Ramos (cell line): ENCODE data around the gene DNLZ.

Experiments used
- in situ Hi-C: fragments of 300-500 bp; cut with MboI; formaldehyde crosslinking; loops from one replicate; pipeline ENCODE4 v1.14.3; 2022; ENCODE audit warnings: low sequenced_read_pairs; ENCODE audit not compliant: unreplicated experiment

Gene DNLZ

DNA sequence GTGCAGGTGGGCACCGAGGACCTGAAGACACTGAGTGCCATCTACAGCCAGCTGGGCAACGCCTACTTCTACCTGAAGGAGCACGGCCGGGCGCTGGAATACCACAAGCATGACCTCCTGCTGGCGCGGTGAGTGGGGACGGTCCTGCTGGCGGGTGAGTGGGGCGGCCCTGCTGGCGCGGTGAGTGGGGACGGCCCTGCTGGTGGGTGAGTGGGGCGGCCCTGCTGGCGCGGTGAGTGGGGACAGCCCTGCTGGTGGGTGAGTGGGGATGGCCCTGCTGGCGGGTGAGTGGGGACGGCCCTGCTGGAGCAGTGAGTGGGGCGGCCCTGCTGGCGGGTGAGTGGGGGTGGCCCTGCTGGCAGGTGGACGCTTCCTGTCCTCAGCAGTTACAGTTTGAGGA is 29.0 kb downstream of the DNLZ start:
- in situ Hi-C loops, result no loop called here

DNA sequence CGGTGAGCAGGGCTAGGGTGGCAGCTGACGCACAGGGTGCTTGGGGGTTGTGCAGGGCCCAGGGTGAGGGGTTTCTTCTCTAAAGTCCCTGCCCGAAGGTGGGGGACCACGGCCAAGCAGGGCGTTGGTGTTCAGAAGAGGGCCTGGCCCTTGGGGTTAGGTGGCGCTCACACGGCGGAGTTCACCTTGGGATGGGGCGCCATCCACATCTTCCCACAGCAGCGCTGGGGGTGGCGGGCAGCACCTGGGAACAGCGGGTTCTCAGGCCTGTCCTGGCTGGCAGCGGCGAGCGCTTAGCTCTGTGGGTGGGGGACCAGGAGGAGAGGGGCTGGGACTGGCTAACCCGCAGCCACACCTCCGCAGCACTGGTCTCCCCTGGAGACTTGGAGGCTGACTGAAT is 30.1 kb downstream of the DNLZ start:
- in situ Hi-C loops, result no loop called here

DNA sequence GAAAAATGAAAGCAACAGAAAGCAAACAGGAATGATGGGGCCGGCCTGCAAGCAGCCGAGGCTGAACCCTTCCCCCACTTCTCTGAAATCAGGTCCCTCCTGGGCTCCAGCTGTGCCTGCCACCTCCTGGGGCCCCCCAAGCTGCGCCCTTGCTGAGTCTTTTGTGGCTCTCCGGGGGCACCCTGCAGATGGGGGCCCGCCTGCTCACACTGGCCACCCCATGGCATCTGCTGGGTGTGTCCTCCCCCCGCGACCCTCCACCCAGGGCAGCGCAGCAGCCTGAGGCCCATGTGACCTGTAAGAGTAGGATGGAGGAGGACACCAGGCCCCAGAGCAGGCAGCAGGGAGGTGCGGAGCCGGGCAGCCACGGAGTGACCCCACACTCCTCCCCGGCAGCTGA is 30.5 kb downstream of the DNLZ start:
- in situ Hi-C loops, result no loop called here

DNA sequence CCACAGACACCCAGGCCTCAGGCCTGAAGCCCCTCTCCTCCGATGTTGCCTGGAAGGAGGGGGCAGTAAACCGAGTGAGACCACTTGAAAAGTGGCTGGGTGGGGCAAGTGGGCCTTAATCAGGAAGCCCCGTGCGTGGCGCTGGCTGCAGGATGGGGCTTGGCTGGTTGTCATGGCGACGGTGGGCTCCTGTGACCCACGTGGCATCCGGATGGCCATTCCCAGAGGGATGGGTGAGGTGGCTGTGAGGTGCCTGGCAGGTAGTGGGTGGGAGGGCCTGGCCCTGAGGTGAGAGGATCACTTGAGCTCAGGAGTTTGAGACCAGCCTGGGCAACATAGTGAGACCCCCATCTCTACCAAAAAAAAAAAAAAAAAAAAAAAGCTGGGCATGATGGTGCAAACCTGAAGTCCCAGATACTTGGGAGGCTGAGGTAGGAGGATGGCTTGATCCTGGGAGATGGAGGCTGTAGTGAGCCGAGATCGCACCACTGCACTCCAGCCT is 31.0 kb downstream of the DNLZ start:
- in situ Hi-C loops, result no loop called here

DNA sequence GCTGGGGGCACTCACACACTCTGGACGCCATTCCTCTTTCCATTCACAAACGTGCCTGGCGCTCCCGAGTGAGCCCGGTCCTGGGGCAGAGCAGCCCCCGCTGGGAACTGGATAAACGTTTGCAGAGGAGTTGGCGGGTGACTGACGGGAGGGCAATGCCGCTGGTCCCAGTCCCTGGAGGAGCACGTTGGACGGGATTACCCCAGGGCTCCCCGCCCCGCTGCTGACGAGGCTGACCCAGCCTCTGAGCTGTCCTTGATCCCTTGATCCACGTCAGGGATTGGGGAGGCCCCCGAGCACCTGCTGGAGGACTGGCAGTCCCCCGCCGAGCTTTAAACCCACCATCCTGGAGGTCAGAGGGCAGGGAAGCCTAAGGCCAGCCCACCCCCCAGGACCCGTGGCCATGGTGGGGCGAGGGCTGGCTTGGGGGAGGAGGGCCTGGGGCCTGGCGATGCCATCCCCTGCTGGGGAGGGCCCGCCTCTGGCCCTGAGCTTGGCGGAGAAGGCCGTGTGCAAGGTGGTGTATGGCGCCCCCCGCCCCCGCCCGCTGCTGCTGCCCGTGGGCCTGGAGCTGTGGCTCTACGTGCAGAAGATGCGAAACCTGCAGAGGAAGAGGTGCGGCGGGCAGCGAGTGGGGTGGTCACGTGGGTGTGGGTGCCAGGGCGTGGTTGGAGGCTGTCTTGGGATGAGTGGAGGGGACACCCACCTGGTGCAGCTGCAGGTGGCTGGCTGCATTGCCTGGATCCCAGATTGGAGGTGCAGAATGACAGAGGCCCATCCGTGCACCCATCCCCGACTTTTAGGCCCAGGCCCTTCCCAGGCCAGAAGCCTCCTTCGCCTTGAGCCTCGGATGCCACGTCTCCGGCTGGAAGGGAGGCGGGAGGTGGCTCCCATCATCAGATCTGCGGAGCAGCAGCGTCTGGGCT is 31.7 kb downstream of the DNLZ start:
- in situ Hi-C loops, result no loop called here

DNA sequence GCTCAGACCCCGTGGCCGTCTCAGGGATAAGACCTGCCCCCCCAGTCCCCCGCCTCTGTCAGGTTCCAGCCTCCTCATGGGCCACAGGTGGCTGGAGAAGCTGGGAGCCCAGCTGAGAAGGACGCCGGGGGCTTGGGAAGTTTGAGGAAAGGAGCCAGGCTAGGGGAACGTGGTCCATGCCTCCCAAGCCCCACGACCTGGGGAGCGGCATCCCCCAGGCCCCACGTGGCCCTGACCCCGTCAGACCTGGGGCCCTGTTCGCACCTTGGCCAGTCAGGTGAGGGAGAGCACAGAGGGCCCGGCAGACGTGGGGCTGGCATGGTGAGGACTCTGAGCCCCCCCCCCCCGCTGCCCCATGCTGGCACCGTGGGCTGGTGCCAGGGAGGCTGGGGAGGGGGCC is 32.5 kb downstream of the DNLZ start:
- in situ Hi-C loops, result no loop called here

DNA sequence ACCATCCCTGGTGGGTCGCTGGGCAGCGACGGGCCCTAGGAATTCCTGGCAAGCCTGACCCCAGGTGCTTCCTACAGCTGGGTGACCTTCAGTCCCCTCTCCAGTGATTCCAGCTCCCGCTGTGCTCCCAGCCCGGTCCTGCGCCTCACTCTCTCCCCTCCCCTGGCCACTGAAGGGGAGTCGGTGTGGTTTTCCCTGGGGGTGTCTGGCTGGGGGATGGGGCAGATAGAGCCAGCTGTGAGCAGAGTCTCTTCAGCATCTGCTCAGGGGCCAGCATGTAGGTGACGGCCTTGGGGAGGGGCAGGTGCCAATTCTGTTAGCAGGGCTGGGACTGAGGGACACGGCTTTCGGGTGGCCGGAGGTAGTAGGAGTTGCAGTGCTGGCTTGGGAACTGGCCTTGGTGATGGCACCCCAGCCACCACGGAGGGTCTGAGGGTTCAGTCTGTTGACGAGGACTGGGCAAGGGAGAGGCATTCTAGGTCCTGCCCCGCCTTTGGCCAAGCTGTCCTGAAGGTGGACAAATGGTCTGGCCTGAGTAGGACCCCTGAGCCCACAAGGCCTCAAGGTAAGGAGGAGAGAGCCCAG is 33.0 kb downstream of the DNLZ start:
- in situ Hi-C loops, result no loop called here

DNA sequence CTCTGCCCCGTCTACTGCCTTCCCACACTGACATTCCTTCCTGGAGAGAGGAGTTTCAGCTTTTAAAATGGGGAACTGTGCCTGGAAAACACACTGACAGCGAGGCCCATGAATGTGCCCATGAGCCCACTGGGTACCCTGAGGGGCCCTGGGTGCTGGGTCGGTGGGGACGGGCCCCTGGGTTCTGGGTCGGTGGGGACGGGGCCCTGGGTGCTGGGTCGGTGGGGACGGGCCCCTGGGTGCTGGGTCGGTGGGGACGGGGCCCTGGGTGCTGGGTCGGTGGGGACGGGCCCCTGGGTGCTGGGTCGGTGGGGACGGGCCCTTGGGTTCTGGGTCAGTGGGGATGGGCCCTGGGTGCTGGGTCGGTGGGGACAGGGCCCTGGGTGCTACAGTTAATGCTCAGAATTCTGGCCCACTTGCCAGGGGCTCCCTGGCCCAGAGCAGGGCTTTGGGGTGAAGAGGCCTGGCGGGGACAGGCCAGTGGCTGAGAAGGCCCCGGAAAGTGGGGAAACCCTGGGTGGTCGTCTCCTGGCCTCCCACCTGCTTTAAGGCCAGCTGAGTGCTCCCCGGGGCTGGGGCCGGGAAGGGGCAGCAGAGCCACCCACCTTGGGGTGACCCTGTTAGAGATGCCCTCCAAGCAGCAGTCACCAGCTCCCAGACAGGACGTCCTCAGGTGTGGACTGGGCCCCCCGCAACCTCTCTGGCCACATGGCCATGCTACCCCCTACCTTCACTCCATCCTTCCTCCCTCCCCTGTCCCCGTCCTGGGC is 33.7 kb downstream of the DNLZ start:
- in situ Hi-C loops, result no loop called here

DNA sequence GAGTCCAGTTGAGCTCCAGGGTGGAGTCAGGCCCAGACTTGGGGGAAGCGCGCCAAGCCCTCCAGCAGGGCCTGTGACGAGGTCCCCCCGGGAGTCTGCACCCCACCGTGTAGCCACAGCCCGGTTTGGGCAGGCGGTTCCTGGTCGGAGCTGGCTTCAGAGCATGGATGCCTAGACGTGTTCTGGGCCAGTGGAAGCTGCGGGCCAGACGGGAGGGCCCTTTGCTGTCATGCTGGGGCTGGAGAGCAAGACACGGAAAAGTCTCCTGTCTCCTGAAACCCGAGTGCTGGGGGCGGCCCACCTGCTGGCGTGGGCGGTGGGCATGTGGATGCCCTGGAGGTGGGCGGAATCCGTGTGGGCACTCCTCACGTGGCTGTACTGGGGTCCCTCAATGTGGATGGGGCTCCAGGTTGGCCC is 34.3 kb downstream of the DNLZ start:
- in situ Hi-C loops, result no loop called here

DNA sequence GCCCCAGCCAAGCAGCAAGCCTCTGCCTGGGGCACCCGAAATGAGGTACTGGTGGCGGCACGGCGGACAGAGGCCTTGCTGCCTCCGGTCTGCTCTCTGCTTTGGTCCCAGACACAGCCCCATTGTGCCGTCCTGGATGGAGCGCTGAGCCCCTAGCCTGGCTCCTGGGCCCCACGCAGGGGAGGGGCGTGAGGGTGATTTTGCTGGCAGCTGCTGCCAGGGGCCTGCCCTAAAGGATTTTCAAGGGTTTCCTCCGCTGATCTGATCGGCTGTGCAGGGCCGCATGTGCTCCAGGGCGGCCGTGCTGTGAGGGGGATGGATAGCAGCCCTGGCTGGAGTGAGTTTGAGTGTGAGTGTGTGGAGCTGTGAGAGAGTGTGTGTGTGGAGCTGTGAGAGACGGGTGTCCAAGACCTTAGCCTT is 34.9 kb downstream of the DNLZ start:
- in situ Hi-C loops, result no loop called here

DNA sequence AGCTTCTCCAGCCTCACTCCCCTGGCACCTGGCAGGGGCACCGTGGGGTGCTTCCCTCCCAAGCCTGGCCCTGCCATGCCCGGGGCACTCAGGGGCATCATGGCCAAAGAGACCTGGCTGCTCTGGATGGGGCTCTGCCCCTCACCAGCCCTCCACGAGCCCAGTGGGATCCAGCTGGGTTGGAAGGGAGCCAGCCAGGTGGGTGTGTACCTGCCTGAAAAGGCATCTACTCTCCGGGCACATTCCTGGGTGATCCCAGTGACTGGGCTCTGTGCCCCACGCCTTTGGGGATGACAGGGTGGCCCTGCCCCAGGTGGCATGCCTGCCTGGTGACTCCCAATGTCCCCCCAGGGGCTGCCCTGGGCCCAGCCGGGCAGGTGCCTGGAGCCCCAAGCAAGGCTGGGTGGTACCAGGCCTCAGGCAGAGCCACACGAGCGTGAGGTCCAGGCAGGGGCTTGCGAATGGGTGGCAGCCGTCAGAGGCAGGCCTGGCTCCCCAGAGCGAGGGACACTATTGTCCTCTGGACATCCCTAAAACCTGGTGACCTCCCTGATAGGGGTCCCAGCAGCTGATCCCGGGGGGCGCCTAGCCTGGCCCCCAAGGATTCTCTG is 35.4 kb downstream of the DNLZ start:
- in situ Hi-C loops, result no loop called here

DNA sequence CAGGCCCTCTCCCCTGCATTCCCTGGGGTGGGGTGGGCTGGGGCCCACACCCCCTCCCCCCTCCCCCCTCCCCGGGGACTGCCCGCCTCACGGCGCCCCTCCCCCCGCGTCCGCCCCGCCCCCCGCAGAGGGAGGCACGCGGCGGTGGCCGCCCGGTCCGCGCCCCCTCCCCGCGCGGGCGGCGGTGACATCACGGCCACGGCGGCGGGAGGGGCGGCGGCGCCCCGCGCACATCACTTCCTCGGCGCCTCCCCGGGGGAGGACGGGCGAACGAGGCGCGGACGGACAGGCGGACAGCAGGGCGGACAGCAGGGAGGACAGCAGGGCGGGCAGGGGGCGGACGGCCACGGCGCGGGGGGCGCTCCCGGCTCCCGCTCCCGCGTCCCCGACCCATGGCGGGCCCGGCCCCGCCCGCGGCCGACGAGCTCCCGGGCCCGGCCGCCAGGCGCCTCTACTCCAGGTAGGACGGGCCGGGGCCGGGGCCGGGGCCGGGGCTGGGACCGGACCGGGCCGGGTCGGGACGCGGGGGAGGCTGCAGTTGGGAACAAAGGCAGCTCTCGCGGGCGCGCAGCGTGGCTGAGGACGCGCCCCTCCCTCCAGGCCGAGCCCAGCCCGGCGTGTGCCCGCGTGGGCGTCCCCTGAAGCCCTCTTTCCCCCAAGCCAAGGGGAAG is 36.1 kb downstream of the DNLZ start, which contains the start of gene GPSM1:
Gene GPSM1 (plus strand): TSS at position 236 of the 671 bp plus-strand sequence. CDS start 157 bp downstream, at position 393.
- in situ Hi-C loops, result no loop called here

DNA sequence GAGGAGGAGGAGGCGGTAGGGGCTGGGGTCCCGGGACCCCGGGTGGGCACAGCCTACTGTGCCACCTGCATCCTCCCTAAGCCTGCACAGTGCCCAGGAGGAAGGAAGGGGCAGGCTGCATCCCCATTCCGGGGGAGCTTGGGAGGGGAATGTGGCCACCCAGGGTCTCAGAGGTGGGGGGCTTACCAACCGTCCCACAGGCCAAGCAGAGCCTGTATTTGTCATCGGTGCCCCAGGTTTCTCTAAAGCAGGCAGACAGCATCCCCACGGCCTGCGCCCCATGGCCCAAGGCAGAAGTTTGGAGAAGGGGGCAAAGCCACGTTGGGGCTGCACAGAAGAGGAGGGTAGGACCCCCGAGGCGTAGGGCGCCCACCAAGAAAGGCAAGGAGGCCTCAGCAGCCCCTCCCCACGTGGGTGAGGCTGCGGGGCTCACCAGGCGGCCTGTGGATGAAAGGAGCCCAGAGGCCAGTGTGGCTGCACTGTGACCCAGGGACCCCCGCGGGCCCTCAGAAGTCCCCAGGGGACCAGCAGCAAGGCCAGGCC is 36.7 kb downstream of the DNLZ start:
- in situ Hi-C loops, result no loop called here

DNA sequence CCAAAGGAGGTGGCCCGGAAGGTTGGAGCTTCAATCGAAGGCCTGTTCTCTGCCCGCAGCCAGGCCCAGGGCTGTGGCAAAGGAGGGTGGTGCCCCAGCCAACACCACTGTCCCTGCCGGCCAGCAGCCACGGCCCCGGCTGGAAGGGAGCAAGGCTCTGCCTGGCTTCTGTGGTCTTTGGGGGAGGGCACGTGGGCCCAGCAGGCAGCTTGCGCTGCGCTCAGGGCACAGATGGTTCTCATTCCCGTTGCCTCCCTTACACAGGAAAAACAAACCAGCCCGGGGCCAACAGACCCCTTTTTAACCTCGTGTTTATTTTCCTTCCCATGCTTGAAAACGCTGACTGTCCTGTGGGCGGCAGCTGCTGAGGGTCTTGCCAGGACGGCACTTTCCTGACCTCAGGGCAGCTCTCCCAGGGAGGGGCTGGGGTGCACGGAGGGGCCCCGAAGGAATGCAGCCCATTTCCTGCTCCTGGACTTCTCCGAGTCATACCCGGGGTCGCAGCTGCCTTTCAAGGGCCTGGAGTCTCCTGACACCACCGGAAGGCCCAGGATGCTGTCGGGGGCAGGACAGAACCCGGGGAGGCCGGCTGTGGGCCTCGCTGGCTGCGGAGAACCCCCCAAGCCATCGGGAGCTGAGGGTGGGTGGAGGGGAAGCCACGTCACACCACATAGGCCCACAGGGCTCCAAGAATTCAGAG is 37.3 kb downstream of the DNLZ start:
- in situ Hi-C loops, result no loop called here

DNA sequence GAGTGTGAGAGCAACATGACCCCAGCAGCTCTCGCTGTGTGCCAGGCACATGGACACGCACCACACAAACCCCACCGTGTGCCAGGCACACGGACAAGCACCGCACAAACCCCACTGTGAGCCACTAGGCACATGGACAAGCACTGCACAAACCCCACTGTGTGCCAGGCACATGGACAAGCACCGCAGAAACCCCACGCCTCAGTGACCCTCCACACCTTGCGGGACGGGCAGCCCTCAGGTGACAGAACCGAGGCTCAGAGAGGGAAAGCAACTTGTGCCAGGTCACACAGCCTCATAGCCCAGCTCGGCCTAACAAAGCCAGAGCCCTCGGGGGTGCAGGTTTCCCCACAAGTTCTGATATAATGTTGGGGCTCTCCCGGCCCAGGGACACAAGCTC is 38.2 kb downstream of the DNLZ start:
- in situ Hi-C loops, result no loop called here

DNA sequence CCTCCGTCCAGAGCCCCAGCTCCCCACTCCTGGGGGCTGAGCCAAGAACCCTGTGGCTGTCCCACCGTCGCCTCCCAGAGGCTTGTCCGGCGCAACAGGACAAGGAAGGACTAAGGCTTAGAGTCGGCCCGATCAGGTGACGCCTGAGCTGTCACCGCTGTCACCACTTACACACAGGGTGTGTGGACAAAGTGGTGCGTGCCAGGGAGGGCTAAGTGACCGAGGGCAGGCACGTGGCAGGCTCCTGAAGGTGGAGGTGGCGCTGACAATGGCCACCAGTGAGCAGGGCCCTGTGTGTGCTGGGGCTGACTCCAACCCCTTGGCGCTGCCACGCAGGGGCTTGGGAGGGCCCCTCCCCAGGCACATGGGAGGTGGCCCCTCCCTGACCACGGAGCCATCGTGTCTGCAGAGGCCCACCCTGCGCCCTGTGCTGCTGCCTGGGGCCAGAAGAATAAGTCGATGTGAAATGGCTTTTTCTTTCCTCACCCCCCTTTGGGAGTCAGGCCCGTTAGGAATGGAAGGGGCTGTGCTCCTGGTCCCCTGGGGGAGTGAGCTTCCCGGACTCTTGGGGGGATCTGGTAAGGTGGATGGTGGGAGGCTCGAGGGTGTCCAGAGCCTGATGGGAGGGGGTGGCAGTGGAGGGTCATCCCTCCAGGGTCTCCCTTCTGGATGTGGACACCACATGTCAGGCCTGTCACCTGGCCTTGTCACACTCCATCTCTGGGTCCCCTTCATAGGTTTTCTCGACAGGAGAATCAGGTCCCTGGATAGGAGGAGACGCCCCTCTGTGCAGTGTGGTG is 38.8 kb downstream of the DNLZ start:
- in situ Hi-C loops, result no loop called here

DNA sequence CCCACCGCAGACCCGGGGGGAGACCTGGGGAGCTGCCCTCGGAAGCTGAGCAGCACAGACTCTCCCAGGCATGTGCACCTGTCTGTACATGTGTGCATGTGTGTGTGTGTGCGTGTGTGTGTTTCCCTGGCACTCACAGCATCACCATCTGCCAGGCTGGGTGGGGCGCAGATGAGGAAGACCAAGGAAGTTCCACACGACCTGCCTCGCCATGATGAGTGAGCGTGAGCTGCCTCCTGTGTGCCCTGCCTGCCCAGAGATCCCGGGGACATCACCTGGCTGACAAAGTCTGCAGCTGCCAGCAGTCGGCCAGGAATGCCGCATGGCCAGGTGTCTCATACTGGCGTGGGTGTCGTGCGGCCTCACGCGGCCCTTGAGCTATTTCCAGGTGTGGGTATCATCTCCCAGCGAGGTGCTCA is 40.2 kb downstream of the DNLZ start:
- in situ Hi-C loops, result no loop called here

DNA sequence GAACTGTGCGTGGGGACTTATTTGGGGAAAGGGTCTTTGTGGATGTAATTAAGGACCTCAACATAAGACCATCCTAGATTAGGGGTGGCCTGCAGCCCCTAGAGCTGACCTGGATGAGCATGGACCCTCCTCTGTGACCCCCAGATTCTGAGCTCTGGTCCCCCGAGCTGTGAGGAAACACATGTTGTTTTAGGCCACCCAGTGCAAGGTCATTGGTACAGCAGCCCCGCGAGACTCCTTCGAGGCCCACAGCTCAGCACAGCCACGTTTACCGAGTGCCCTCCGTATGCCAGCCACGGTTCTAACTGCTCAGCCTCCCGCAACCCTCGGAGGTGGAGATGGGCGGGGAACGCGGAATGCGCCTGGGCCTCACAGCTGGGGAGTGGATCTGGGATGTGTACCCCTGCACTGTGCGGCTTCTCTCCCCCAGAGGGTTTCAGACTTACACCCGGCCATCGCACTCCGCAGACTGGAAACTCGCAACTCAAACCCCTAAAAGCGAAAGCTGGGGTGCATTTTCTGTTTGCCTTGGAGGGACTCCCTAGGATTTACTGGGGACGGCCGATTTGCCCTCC is 40.7 kb downstream of the DNLZ start:
- in situ Hi-C loops, result no loop called here
